Mammary epithelial cell (primary cell): ENCODE measurements around the gene EZH1.

Experiments used
- EZH2 ChIP-seq: IDR thresholded peaks from 2 replicates; pipeline ENCODE4 v1.6.1; 2012; ENCODE audit warnings: low read length, inconsistent platforms, borderline replicate concordance
- TF ChIP-seq, protein P1 (sequence below), 2 donors: IDR thresholded peaks in 1 of 2; conservative IDR thresholded peaks in 1 of 2; 2 replicates each; pipeline ENCODE4 v1.5.1; 2011 to 2012; ENCODE audit warnings: inconsistent platforms in 2 of 2, low read length in 2 of 2, mild to moderate bottlenecking in 2 of 2, control low read depth in 1 of 2, low read depth in 1 of 2; ENCODE audit not compliant: insufficient read depth in 1 of 2; ENCODE audit errors: extremely low read depth in 1 of 2

DNA sequence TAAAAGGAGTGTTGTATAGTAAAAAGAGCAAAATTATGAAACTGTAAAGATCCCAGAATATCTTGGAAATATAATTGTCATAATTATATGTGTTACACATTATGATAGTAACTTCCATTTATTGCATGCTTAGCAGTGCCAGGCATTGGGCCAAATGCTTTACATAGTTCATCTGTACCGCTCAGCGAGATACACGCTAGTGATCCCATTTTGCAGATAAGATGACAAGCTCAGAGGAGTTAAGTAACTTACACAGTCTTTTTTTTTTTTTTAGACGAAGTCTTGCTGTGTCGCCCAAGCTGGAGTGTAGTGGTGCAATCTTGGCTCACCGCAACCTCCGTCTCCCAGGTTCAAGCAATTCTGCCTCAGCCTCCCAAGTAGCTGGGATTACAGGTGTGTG lies 6.8 kb upstream of the EZH1 start:
- TF ChIP-seq, protein P1, sequence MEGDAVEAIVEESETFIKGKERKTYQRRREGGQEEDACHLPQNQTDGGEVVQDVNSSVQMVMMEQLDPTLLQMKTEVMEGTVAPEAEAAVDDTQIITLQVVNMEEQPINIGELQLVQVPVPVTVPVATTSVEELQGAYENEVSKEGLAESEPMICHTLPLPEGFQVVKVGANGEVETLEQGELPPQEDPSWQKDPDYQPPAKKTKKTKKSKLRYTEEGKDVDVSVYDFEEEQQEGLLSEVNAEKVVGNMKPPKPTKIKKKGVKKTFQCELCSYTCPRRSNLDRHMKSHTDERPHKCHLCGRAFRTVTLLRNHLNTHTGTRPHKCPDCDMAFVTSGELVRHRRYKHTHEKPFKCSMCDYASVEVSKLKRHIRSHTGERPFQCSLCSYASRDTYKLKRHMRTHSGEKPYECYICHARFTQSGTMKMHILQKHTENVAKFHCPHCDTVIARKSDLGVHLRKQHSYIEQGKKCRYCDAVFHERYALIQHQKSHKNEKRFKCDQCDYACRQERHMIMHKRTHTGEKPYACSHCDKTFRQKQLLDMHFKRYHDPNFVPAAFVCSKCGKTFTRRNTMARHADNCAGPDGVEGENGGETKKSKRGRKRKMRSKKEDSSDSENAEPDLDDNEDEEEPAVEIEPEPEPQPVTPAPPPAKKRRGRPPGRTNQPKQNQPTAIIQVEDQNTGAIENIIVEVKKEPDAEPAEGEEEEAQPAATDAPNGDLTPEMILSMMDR (conservative IDR thresholded peaks at IDR 0.05 in 1 of 2, IDR thresholded peaks at IDR 0.05 in 1 of 2; ENCODE audit: extremely low read depth in 1 of 2, insufficient read depth in 1 of 2, low read depth in 1 of 2, low read length in 2 of 2) = no peak
- TF ChIP-seq EZH2 = no peak
